COLO829 (cell line): ENCODE data around the gene UBXN10.

Experiments
- DNase-seq: peaks from one replicate; pipeline ENCODE4 v3.0.0; 2012; ENCODE audit warnings: low spot score

The UBXN10 gene

DNA sequence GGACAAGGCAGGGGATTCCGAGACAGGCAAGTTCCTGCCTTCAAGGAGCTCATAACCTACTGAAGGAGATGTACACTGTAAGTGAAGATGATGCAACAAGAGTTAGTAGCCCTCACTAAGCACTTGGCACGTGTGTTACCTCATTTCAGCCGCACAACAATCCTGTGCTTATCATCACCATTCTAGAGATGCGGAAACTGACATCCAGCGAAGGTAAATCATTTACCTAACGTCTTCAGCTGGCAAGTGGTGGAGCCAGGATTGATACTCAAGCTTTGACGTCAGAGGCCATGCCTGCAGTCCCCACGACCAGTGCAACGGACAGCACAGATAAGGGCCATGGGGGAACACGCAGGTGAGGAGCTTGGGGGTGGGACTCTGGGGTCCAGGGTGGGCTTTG lies 2.9 kb upstream of the UBXN10 start:
- no peak for DNase-seq

DNA sequence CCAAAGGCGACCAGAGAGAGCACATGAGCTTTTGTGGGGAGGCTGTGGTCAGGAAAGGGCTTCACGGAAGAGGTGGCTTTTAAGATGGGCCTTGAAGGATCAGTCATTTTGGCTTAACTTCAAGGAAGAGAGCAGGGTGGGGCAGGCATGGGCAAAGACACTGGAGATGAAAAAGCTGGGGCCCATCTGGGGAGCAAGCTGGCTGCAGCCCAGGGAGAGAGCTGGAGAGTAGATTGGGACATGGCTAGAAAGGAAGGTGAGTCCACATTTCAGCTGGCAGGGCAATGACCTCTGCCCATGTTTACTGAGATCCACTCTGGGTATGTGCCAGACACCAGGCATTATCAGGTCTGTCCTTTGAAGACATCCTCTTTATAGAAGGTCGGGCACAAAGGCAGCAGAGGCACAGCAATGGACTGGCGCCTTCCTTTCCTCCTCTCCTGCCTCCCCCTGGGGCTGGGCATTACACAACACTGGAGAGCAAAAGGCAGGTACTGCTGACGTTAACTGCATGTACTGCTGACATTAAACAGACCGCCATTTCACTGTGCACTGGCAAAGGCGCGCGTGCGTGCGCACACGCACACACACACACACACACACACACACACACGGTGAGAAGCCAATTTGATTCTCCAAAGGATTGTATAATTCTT lies 2.2 kb upstream of the UBXN10 start:
- no peak for DNase-seq

DNA sequence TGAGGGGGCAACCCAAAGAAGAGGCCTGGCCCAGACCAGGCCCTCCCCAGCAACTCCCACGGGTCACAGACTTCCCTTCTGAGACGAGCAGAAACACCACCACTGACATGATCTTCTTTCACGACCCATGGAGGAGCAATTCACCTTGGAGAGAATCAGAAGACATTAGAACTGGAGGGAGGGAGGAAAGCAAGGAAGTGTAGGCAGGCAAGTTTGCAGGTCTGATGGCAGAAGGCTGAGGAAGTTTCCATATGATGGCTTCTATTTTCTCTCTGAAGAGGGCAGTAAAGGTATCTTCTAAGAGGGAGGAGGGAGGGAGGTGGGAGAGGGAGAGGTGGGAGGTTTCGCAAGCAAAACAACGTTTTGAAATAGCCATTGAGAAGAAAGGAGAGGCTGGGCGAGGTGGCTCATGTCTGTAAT lies 1.4 kb upstream of the UBXN10 start:
- DNase-seq: no peak

DNA sequence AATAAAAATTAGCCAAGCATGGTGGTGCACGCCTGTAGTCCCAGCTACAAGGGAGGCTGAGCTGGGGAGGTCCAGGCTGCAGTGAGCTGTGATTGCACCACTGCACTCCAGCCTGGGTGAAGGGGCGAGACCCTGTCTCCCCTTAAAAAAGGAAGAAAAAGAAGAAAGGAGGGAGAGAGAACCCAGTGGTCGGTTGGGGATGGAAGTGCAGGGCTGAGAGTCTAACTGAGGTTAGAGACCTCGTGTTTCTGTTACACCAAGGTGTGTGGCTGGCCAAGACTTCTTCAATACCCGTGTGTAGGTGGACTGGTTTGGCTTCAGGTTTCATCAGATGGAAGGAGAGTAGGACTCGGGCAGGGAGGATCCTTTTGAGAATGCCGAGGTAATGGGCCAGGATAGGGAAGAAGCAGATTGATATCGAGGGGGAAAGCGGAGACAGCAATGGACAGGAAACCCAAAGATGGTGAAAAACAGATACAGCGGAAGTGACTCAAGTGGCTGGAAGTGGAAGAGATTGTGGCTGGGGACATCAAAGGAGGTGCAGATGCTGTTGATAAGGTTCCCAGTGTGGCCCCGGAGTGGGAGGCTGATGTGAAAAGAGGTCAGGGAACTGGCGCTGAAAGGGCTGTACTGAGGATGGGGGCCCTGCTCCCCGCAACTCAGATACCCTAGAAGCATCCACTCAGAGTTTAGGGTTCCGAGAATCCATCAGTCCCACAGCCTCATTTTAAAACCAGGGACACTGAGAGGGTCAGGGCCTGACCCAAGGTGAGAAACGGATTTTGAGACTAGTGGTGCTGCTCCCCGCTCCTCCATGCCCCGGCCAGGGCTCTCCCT lies 681 bp upstream of the UBXN10 start:
- no peak for DNase-seq

DNA sequence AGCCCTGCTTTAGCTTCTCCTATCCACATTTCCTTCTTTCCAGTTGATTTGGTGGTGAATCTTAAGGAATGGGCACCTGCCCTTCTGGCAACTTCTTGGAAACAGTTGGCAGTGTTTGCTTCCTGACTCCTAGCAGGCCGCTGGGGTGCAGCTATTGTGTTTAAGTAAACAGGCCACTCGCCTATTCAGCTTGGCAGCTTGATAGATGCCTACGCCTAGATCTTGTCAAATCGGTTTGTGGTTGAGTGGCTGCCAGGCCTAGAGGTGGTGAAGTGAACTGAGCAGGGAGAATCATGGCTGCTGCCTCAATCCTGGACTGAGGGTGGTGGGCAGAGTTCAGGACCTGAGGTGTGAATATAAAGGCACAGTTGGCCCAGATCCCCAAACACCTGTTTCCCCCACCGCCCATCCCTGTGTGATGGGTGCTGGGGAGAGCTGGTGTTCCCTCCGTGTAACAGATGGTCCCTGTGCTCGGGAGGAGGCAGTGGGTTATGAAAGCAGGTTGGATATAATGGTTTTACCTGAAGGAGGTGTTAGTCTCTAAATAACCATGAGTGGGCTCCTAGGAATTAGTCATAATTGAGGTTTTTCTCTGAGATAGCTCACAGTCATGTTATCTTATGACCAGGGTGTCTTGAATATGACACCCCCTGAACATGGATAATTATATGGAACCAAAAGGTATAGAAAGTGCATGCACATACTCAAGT lies 1.4 kb downstream of the UBXN10 start:
- DNase-seq: no peak

DNA sequence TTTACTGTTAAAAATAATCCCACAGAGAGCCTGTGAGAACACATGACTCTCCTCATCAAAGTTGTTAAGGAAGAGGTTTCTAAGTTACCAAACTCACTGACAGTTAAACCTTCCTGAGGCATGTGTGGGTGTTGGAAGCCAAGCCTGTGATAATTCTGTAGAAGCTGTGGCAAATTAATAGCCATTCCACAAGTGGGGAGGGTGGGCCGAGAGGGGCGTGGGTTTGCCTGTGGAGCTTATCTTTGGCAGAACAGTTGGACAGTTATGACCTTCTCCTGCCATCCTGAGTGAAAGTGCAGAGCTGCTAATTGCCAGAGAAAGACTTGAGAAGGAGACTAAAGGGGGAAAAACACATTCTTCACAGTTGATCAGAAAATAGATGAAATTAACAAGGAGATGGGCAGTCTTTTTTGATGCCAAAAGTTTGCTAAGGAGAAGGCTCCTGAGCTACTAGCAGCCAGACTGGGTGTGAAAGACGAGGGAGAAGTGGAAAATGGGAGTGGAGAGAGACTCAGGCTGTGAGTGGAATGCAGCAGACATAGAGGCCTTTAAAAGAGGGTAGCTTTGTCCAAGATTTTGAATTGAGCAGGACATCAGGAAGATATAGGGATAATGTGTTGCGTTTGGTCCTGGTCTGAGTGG lies 2.0 kb downstream of the UBXN10 start:
- DNase-seq: no peak

DNA sequence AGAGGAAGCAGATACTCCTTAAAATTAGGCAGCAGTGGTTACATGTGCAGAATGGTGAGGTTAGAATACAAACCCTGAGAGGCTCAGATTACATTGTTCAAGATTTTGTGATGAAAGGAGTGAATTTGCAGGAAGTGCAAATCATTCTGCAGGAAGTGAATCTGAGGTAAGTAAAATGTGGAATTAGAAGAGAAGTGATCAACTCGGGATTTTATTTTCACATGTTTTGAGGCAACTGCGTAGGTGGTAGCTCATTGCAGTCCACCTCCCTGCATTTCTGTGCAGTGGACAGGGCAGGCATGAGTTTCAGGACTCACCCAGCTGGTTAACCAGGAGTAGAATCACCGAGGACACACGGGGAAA lies 2.5 kb downstream of the UBXN10 start:
- DNase-seq: no peak

DNA sequence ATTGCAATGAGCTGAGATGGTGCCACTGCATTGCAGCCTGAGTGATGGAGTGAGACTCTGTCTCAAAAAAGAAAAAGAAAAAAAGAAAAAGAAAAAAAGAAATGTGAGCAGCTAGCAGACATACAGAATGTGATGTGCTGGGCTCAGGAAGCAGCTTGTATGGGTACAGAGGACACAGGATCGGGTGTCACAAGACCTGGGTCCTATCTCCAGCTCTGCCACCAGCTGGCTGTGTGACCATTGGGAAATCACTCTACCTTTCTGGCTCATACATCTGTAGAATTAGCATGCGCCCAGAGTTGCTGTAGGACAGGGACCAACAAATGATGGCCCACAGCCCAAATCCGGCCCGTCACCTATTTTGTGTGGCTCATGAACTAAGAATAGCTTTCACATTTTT lies 3.8 kb downstream of the UBXN10 start:
- DNase-seq: no peak

DNA sequence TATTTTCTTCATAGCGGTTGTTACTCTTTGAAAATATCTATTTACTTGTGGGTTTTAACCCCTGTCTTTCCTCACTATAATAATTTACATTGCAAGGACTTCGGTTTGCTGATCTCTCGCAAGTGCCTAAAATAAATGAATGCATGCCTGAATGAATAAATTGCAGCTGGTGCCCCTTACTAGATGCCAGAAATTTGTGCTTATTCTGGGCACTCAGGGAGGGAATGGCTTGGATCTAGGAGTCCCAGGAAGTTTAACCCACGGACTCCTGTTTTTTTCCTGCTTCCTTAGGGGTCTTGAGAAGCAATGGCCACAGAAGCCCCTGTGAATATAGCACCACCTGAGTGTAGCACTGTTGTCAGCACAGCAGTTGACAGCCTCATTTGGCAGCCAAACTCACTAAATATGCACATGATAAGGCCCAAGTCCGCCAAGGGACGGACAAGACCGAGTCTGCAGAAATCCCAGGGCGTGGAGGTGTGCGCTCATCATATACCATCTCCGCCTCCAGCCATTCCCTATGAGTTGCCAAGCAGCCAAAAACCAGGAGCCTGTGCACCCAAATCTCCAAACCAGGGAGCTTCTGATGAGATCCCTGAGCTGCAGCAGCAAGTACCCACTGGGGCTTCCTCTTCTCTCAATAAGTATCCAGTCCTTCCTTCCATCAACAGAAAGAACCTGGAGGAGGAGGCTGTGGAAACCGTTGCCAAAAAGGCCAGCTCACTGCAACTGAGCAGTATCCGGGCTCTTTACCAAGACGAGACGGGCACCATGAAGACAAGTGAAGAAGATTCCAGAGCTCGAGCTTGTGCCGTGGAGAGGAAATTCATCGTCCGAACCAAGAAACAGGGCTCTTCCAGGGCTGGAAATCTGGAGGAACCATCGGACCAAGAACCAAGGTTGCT lies 4.6 kb downstream of the UBXN10 start:
- no peak for DNase-seq

DNA sequence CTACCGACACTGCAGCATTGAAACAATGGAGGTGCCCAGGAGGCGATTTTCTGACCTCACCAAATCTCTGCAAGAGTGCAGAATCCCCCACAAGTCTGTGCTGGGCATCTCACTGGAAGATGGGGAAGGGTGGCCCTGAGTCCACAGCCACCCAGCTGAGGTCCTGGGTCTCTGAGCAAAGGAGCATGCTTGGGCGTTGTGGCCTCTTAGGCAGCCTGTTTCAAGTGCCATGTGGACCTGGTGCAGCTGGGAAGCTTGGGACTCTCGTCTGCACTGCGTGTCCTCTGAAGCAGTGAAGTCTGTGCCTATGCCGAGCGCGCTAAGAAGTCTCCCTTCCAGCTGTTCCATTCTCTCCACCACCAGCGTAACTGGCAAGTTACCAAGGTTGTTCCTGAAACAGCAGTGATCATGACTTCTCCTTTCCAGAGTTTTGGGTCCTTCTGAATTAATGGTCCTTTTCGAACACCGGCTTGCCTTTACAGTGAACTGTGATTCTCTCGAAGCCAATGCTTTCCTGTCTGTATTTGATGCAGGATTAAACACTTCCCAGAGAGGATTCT lies 5.5 kb downstream of the UBXN10 start:
- no peak for DNase-seq

DNA sequence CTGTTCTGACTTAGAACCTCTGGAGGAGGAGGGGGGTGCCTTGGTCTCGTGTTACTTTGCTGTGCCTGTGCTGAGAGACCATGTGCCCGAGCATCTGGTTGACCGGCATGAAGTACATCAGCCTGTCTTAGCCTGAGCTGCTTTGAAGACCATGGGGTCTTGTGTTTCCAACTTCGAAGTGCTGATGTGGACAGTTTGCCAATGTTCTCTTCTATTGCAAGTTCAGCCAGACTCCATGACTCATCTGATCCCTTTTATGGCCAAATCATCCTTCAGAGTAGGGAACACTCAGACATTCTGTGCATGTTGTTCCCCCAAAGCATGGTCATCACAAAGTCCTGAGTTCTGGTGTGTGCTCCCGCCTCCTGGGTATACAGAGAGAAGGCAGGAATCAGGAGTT lies 6.5 kb downstream of the UBXN10 start:
- no peak for DNase-seq

DNA sequence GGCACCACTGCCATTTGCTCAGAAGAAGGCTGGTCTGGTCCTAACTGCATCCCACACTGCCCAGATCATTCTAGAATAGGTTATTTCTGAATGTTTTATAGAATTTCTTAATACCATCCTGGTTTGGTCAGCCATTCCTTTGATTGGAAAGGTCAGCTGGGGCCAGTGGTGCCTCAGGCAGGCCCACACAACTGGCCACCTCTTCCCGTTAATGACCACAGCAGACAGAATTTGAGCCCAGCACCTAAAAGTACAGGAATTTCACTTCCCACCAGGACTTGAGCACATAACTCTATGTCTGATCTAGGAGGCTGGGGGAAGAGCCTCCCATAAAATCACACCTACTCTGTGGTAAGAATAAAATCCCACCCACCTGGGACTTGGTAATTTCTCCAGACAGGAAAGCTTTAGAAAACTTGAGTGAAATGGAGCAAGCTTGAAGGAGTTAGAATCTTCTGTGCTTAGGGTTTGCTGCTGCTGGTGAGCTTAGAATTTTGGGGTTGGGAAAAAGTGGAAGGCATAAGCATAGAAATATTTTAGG lies 7.0 kb downstream of the UBXN10 start:
- DNase-seq: no peak

DNA sequence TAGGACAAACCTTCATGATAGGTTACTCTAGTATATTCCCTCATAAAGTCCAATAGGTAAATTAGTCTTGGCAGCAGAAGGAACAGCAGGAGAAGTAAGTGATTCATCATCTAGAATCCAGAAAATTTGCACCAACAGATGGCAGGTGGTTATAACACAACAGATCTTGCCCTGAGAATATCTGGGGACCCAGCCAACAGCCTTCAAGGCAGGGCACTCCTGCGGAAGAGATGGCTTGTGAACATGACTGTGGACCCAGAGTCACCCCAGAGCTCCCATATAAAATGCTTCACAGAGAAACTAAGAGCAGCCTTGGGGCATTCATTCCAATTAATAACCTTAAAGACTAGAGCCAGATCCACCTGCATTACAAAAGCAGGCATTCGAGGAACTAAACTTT lies 8.3 kb downstream of the UBXN10 start:
- DNase-seq: no peak

DNA sequence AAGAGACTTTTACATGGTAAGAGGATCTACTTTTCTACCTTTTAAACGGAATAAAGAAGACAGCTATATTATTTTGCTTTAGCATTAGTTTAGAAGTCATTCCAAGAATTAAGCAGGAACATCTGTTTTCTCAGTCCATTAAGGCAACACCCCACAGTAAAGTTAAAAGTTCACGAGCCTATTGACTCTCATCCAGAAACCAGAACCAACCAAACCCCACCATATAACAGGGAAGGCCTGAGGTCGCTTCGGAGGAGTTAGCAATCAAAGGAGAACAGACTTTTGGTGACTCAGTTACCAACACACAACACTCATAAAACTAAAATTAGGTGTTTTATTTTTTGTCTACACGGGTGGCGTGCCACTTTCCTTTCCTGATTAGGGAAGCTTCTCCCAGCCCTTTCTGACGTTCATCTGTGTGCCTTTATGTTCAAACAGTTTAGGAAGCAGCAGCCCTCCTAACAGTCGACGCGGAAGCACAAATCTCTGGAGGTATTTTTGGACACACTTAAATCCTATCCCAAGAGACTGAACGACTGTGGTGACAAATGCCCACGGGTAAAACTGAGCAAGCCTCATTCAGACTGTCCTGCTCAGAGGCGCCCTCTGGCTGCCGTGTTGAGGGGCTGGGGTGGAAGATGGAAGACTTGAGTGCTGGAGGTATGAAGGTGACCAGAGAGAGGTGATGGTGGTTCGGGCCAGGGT lies 9.0 kb downstream of the UBXN10 start:
- DNase-seq: peak; percentile 52

DNA sequence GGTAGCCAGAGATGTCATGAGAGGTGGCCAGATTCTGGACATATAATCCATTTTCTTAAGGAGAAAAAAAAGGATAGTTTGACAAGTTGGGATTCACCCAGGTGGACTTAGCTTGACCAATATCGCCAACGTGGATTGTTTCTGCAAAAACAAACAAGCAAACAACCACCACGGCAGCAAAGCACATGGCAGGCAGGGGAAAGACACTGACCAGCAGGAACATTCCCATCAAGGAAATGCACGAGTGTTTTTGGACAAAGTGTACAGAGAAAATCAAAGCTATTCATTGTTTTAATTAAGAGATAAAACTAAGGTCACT lies 9.5 kb downstream of the UBXN10 start:
- no peak for DNase-seq

DNA sequence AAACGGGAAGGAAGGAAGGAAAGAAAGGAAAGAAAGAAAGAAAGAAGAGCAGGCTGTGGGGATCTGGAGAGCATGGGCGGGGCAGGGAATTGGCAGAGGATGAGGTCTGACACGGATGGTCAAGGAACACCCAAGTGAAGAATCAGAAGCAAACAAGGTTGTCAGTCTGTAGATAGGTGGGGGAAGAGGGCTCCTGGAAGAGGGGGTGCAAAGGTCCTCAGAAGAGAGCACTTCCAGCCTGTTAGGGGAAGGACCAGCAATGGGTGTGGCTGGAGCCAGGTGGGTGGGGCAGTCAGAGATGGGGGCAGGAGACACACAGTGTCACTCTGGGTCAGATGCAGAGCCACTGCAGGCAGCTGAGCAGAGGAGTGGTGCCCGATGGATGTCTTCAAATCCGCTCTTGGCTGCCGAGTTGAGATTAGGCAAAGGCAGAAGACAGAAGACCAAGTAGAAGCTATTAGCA lies 11.5 kb downstream of the UBXN10 start:
- DNase-seq: no peak

DNA sequence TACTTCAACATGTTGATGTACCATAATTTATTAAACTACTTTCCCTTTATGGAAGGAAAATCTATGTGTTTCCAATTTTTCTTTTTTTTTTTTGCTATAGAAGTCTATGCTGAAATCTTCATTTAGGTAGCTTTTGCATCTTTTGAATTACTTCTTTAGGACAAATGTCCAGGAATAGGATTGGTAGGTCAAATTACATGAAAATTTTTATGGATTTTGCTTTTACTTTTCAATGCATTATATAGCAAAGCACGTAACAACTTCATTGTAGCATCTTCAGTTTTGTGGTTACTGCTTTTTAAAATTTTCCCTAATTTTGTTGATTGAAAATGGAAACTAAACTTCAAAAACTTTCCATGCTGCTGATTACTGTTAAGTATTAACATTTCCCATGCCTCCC lies 12.4 kb downstream of the UBXN10 start:
- DNase-seq: no peak

DNA sequence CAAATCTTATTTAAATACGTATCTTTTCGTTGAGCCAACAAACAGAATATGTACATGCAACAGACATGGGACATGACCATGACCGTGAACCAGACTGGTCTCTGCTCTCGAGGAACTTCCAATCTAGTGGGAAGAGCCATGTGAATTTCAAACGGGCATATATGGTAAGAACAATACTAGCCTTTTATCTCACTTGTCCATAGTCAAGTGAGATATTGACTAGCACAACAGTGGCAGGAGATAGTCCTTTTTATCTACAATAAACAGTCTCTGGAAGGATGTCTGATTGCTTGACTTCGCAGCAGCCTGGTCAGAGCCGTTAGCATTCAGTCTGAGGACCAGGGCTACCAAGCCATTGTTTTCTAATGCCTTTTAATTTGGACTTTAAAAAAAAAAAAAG lies 13.0 kb downstream of the UBXN10 start:
- DNase-seq: no peak

DNA sequence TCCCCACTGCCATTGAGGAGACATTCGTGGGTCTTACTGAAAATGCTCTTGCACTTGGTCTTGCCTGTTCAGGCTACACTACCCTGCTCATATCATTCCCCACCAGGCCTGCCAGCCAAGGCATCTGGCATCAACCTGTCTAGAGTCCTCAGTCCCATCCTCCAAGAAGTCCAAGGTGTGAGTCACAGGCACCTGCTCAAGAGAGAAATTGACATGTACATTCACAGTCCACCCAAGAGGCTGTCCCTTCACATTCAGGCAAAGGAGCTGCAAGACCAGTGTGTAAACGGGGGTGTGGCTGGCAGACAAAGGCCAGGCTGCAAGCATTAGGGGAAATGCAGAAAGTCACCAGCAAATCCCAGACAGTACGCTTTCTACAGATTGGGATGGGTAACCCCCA lies 13.5 kb downstream of the UBXN10 start:
- no peak for DNase-seq

DNA sequence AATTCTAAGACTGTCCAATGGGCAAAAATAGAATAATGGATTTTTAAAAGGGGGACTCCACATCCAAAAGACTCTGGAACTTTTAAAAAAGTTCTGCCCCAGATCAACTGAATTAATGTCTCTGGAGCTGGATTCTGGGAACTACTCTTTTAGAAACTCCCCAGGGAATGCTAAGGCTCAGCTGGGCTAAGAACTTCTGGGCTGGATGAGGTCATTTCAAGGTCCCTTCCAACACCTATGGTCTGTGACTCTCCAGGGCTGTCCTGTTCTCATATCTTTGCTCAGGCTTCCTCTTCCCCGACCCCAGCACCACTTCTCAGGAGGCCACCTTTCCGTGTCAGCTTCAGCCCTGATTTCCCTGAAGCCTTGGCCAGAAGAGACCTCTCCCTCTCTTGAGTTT lies 13.9 kb downstream of the UBXN10 start:
- DNase-seq: no peak

DNA sequence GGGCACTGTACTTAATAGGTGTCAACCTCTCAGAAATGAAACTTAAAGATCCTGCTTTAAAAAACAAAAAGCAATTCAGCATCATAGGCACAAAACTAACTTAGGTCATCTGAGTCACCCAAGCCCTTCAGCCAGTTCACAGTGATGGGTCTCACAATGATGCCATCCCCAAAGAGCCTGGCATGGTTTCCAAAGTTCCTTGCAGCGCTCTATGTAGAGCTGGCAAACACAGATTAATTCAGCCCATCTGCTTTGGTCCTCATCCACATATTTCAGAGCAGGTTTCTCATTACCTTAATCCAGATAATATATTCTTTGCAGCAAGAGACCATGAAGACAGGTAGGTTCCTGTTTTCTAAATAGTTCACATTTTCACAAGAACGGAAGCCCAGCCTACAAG lies 15.1 kb downstream of the UBXN10 start:
- no peak for DNase-seq
